NCI-H1105 (cell line): ENCODE results near the gene SLC16A6.
"Not testable (repeated sequence)": the region's sequence is repeated elsewhere in the genome, so short reads cannot be mapped to it uniquely, and the experiment has no call there.

Source experiments
- DNase-seq: peaks from one replicate; lab custom pipeline; 2025; lab: John Stamatoyannopoulos, UW

Gene SLC16A6

GRCh38 chr17:68290268-68290954, 516 bp downstream of the SLC16A6 start:
- DNase-seq: peak; percentile 4

GRCh38 chr17:68289936-68290267, 1.0 kb downstream of the SLC16A6 start:
- no peak for DNase-seq

GRCh38 chr17:68289473-68289872, 1.5 kb downstream of the SLC16A6 start:
- no peak for DNase-seq

- no peak for DNase-seq
Observed at GRCh38 chr17:68288804-68289203, 2.1 kb downstream of the SLC16A6 start.

GRCh38 chr17:68288375-68288774, 2.6 kb downstream of the SLC16A6 start:
- DNase-seq: no peak

GRCh38 chr17:68281965-68282364, 9.0 kb downstream of the SLC16A6 start:
- DNase-seq: not testable (repeated sequence)

- DNase-seq: no peak
Observed at GRCh38 chr17:68277807-68278206, 13.1 kb downstream of the SLC16A6 start.

- DNase-seq: not testable (repeated sequence)
Observed at GRCh38 chr17:68276339-68276738, 14.6 kb downstream of the SLC16A6 start.

- no peak for DNase-seq
Observed at GRCh38 chr17:68273722-68274121, 17.2 kb downstream of the SLC16A6 start.

- not testable (repeated sequence) for DNase-seq
Observed at GRCh38 chr17:68265833-68266232, 25.1 kb downstream of the SLC16A6 start.

- DNase-seq: peak; percentile 11
Observed at GRCh38 chr17:68263101-68263681, 27.7 kb downstream of the SLC16A6 start.

GRCh38 chr17:68262467-68262866, 28.5 kb downstream of the SLC16A6 start:
- not testable (repeated sequence) for DNase-seq

GRCh38 chr17:68260051-68260762, 30.7 kb downstream of the SLC16A6 start:
- no peak for DNase-seq

GRCh38 chr17:68259648-68259951, 31.3 kb downstream of the SLC16A6 start:
- not testable (repeated sequence) for DNase-seq

GRCh38 chr17:68258890-68259647, 31.9 kb downstream of the SLC16A6 start:
- not testable (repeated sequence) for DNase-seq

- DNase-seq: no peak
Observed at GRCh38 chr17:68257934-68258333, 33.0 kb downstream of the SLC16A6 start.

GRCh38 chr17:68256701-68257100, 34.2 kb downstream of the SLC16A6 start:
- DNase-seq: not testable (repeated sequence)

GRCh38 chr17:68255731-68256538, 35.0 kb downstream of the SLC16A6 start:
- no peak for DNase-seq

GRCh38 chr17:68255151-68255550, 35.8 kb downstream of the SLC16A6 start:
- no peak for DNase-seq

GRCh38 chr17:68253426-68253825, 37.5 kb downstream of the SLC16A6 start:
- not testable (repeated sequence) for DNase-seq

GRCh38 chr17:68249354-68249765, 41.6 kb downstream of the SLC16A6 start:
- no peak for DNase-seq

- no peak for DNase-seq
Observed at GRCh38 chr17:68248891-68249290, 42.0 kb downstream of the SLC16A6 start.
